Pericardium fibroblast (primary cell): ENCODE results near the gene SRSF6. TPM values are rescaled to one million over a fixed set of nuclear protein-coding genes. Genes with fewer than 3 reads are reported as not detected.

Source experiments
- total RNA-seq: library from RNA; depleted of rRNA; stranded (reverse); fragments of >200 nt; gene quantifications from 2 replicates; pipeline ENCODE4 v1.2.3, GENCODE V29; 2015

The SRSF6 gene
- 53.0 and 64.6 TPM in 2 replicates for total RNA-seq

DNA sequence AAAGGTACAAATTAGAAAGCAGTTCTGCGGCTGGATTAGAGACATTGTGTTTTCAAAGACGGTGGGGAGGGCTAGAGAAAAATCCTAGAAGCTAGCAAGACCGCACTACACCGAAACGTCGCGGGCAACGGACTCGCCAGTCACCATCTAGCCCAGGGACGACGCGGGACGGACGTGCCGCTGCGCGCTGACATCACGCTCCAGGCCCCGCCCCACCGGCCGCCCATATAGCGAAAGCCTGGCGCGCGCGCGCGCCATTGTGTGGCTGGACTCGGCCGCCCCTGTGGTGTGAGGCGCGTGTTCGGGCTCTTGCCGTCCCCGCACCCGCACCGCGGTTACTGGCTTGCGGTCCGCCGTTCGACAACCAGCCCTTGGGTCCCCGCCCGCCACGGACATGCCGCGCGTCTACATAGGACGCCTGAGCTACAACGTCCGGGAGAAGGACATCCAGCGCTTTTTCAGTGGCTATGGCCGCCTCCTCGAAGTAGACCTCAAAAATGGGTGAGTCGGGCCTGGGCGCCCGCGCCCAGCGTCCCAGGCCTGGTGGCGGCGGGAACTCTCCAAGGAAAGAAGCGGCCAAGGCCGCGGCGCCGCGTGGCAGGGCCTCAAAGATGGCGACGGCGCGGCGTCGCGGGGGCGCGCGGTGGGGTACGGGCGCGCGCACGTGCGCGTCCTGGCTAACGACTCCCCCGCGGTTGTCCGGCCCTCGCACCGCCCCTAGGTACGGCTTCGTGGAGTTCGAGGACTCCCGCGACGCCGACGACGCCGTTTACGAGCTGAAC lies at the start of gene SRSF6:
TSS of gene SRSF6 (plus strand) at position 257 of the 782 bp plus-strand sequence. CDS start at position 395, 138 bp downstream.

GRCh38 chr20:43507150-43508080 lies 49.7 kb downstream of the SRSF6 start, which contains the start of gene L3MBTL1:
TSS of gene L3MBTL1 (plus strand) at chr20:43507697. CDS start at chr20:43513504, 5,807 bp downstream.

Other genes starting within 250 kb of the SRSF6 start
- gene L3MBTL1, start 49.8 kb downstream of the SRSF6 start, total RNA-seq: 1.2 and 2.4 TPM in 2 replicates
- not detected in 2 replicates for gene SGK2, start 101.1 kb downstream of the SRSF6 start, total RNA-seq
- gene IFT52, start 133.0 kb downstream of the SRSF6 start, total RNA-seq: 20.3 and 22.2 TPM in 2 replicates
- 2.6 and 2.7 TPM in 2 replicates for gene MYBL2, start 209.2 kb downstream of the SRSF6 start, total RNA-seq